Effector CD4-positive, alpha-beta T cell (primary cell): Measurements from ENCODE around the gene HAGH.

Experiments
- DNase-seq: peaks from one replicate; pipeline ENCODE4 v3.0.0-alpha.2; 2020

The HAGH gene

DNA sequence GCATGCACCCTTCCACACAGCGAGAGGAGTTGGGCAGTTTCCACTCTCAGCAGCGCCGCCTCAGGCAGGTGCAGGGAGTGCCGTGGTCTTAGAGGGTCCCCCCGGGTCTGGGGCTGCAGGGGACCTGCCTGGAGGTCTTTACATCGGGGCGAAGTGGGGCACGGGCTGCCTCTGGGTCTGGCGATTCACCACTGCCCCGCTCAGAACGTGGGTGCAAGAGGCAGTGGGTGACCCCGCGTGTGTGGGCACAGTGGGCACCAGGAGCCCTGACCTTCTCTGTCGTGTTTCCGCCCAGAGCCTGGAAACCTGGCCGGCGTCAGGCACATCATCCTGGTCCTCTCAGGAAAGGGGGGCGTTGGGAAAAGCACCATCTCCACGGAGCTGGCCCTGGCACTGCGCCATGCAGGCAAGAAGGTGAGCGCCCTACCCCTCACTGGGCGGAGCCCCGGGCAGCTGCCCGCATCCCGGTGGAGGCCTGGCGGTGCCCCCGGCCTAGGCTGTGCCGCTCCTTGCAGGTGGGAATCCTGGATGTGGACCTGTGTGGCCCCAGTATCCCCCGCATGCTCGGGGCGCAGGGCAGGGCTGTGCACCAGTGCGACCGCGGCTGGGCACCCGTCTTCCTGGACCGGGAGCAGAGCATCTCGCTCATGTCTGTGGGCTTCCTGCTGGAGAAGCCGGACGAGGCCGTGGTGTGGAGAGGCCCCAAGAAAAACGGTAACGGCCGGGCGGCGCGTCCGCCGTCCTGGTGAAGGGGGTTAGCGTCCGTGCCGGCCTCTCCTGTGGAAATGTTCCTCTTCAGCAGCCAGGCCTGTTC is 40.2 kb downstream of the HAGH start:
- DNase-seq: no peak

DNA sequence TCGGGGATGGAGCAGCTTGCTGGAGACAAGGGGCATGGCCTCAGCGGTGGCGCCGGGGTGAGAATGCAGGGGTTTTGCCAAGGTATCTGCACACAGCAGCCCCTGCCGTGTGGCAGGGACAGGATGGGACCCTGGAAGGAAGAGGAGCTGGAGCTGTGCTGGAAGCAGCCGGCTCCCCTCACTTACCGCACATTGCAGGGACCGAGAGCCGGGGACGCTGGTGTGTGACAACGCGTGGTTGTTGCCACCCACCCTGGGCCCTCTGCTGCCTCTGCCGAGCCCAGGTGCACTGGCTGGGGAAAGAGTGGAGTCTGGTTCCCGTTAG is 40.8 kb downstream of the HAGH start:
- no peak for DNase-seq

DNA sequence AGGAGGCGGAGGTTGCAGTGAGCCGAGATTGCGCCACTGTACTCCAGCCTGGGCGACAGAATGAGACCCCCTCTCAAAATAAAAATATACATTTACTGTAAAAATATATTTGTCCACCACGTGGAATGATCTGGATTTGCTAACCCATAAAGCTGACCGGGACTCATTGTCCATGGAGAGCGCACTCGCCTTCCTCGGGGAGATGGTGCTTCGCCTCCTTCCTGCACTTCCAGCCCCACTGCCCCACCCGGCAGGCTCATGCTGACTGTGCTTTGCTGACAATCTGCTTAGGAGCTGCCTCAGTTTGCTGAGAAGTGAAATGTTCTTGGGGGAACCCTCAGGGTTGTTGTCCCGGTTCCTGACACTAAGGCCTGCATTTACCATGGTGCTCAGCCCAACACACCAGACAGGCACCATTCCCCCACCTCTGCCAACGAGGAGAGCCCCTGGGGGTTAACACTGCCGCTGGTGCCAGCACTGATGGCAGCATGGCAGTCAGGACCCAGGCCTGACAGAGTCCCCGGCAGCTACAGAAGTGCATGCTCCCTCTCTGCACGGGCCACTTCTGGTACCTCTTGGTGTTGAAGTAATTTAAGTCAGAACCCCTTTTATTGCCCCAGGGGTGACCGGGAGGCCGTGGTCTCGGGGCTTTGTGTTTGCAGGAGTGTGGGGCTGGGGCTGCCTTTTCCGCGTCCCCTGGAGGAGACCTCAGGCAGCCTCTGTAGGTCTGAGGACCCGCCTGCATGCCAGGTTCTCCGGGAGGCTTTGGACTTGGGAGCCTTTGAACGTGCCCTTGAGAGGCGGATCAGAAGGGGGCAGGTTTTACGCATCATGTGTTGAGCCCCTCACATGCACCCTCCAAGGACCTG is 41.4 kb downstream of the HAGH start:
- no peak for DNase-seq

DNA sequence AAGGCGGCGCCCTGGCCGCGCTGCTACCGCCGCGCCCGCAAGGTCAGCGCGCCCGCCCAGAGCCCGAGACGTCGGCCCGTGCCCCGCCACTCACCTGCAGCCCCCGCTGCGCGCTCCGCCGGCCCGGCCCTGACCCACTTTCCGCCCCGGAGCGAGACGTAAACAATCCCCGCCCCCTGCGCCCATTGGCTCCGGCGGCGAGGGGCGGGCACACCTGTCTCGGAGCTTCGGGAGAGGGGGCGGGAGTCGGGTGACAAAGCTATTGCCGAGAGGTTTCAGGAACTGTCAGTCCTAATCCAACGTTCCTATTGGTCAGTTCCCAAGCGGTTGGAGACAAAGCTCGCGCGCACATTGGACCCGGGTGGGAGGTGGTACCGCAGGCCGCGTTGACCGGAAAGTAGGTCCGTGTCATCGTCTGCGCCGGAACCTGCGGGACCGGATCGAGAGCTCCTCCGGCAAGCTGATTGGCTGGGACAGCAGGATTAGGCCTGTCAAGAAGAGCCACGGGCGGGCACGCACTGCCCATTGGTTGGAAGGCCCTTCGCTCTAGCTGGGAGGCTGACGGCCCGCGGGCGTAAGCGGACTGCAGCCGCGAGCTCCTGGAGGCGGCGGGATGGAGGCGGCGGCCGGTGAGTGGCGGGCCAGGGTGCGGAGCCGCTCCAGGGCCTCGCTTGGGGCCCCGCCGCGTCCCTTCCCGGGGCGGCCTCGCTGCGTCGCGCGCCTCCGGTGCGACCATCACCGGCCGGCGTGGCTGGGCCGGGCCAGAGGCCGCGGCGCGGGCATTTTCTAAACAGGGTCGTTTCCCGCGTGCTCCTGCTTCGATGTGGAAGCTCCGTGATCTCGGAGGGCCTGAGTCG is 44.0 kb downstream of the HAGH start, which contains the start of the genes NUBP2 and SPSB3:
NUBP2 (plus strand) TSS at position 553 of the 857 bp plus-strand sequence; CDS start at position 614, 61 bp downstream.
SPSB3 (minus strand) TSS at position 164 of the 857 bp plus-strand sequence. CDS start 1,088 bp downstream, outside the sequence.
- DNase-seq: peak; percentile 98

DNA sequence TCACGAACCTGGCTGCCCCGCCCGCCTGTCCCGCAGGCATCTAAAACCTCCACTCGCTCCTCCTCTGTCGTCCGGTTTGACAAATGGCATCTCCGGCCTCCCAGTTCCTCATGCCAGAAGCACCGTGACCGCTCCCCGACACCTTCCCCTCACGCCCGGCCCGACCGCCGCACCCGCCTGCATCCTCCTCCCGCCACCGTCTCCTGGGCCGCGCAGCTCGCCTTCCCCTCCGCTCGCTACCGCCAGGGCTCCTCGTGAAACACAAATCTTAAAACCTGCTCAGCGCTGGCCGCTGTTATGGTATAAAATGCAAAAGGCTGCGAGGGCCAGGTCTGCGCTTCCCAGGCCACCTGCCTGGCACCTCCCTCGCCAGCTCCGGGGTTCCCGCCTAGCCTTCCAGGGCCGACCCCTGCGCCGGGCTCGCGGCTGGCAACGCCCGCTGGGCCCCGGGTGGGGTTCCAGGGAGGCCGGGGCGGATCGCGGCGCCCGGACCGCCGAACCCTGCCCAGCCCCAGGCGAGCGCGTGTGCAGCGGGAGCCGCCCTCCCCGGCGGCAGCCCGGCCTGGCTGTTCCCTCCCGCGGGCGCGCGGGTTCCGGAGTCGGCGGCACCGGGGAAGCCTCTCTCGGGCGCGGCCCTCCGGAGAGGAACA is 44.7 kb downstream of the HAGH start:
- DNase-seq: peak; percentile 30

DNA sequence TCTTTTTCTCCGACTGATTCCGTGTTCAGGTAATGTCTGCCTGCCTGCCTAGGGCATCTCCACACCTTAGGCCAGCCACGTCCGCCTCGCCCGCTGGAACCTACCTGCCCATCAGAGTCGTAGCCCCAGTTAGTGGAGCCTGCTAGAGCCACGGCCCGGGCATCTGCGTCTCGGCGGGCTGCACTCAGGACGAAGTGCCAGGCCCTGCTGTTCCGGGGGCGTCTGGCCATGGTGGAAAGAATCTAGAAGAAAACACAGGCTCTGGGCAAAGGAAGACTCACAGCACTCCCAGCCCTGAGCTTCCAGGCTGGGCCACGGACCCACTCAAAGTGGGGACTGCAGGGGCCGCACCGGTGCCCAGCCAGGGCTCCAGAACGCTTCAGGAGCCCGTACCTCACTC is 45.4 kb downstream of the HAGH start:
- DNase-seq: no peak

DNA sequence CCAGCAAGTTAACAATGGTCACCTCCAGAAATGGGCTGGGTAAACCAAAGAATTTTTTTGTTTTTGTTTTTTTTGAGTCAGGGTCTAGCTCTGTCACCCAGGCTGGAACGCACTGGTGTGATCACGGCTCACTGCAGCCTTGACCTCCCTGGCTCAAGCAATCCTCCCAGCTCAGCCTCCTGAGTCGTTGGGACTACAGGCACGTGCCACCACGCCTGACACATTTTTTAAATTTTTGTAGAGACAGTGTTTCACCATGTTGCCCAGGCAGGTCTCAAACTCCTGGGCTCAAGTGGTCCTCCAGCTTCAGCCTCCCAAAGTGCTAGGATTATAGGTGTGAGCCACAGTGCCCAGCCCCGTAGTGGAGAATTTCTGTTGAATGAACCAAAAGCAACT is 46.0 kb downstream of the HAGH start:
- no peak for DNase-seq

DNA sequence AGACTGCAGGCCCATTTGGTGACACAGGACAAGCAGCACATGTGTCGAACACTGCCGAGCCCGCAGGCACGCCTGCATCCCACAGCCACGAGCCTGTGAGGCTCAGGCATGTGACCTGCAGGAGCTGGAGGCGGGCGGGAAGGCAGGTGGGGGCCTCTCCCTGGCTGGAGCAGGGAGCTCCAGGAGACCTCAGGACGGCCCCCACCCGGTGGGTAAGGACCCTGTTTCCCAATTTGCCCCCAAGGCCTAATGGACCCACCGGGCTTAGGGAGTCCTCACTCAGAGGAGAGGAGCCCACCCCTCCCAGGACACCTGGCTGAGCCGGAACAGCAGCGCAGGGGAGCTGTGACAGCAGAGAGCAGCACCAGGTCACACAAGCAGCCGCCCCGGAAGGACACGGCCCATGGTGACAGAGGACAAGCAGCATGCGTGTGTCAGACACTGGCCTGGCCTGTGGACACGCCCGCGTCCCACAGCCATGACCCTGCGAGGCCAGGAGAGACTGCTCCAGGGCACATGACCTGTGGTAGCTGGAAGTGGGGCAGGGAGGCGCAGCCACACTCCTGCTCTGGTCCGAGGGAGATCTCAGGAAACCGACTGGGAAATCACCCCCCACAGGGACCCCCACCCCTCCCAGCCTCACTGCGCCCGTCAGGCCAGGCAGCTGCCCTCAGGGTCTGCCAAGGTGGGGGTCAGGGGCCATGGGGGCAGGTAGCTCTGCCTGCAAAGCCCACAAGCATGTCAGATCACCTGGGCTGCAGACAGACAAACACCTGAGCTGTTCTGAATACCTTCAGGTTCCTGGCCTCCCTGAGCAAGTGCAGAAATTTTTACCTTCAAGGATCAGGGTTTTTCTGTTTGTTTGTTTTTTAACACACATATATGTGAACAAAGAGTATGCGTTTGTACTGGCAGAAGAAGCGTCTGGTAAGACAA is 46.6 kb downstream of the HAGH start:
- DNase-seq: no peak

DNA sequence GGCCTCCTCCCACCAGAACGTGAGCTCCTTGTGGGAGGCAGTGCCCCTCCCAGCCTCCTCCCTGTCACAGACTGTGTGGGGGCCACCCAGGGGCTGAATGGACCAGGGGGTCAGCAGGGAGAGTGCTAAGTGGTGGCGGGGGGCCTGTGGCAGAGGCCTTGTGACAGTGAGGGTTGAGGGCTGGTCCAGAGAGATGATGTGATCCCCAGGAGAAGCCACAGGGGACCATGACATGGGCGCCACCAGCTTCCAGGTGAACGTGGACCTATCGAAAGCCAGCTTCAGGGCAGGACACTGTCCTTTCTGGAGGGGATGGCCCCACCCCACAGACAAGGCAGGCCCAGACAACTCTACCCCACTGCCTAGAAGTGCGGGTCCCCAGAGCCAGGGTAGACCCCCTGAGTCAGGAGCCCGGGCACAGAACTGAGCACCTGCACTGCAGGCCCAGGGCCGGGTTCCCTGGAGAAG is 47.4 kb downstream of the HAGH start:
- no peak for DNase-seq

DNA sequence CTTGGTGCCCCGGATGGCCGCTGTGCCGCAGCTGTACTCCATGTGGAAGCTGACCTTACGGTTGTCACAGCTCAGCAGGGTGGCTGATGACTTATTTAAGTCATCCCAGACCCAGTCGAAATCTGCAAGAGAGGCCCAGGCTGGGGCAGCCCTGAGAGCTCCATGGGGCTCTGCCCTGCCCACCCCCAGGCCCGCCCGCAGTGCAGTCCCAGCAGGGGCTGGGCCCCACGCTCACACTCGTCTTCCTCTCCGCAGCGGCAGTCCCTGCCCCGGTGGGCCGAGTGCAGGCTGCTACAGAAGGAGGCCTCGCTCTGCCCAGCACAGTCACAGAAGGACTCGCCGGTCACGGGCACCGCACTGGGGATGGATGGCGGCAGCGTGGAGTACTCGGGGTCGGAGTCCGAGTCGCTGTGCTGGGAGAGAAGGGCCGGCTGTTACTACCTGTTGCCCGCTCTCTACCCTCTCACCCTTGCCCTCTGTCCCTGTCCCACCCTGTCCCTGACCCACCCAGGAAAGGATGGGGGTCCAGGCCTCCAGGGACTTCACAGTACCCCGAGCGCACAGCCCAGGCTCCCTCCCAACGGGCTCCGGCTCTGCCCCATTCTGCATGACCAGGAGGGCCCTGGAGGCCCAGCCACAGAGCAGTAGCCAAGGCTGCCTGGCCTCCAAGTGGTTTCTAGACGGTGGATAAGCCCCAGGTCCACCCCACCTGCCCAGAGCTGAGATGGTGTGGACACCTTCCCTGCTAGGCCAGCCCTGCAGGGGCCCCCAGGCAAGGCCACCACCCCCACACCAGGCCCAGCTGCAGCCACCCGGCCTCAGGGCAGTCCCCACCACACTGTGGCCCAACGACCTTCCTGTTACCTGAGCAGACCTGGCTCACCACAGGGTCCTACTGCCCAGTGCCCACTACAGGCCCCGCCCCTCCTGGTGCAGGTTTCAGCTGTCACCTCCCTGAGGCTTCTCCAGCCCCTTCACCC is 48.1 kb downstream of the HAGH start:
- no peak for DNase-seq

DNA sequence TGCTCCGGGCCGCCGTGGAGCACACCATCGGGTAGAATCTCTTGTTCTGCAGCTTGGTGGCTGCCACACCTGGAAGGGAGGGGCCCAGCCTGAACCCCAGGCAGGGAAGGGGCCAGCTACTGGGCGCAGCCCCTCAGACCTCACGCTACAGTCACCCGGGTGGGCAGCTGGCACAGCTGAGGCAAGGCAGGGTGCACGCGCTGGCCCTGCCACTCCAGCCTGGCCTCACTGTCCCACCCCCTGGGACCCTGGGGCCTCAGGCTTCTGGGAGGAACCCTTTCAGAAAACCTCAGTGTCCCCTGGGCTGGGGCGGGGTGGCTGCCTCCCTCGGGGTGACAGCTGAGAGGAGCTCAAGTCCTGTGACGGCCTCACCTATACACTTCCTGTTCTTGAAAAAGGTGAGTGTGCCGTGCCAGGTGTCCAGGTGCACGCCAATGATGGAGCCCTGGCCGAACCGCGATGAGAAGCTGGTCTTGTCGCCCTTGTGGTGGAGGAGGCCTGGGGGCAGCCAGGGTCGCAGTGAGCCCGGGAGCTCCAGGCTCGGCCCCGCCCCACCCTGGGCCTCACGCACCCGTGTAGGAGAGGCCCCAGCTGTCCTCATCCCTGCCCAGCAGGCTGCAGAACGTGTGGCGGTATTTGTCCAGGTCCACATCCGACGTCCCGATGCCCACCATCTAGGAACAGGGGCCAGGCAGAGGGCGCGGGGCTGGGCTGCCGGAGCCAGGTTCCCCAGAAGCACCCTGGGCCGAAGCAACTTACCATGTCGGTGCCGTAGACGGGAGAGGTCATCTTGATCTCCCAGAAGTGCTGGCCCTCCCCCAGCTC is 49.0 kb downstream of the HAGH start:
- no peak for DNase-seq

DNA sequence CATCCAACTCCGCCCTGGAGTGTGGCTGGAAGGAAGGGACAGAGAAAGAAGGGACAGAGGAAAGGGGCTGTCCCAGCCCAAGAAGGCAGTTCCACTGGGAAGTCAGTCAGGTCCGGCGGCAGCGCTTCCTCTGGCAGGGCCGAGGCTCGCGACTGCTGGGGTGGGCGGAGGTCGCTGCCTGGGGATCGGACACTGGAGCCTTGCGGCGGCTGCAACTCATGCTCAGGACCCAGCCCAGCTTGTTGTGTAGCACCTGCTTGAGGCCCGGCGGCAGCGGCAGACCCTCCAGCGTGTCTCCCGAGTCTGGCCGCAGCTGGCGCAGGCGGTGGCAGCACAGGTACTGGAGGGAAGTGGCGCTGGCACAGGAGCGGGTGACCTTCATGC is 49.6 kb downstream of the HAGH start:
- DNase-seq: no peak

DNA sequence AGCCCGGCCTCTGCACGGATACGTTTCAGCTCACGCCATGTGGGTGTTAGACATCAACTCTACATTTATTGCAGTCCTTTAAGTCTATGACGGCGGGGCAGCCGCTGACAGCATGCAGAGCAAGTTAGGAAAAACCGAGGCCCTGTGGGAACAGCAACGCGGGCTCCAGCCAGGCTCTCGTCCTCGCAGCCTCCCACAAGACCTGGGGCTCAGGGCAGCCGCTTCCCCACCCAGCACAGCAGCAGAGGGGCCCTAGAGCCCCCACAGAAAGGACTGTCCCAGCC is 50.0 kb downstream of the HAGH start:
- no peak for DNase-seq

DNA sequence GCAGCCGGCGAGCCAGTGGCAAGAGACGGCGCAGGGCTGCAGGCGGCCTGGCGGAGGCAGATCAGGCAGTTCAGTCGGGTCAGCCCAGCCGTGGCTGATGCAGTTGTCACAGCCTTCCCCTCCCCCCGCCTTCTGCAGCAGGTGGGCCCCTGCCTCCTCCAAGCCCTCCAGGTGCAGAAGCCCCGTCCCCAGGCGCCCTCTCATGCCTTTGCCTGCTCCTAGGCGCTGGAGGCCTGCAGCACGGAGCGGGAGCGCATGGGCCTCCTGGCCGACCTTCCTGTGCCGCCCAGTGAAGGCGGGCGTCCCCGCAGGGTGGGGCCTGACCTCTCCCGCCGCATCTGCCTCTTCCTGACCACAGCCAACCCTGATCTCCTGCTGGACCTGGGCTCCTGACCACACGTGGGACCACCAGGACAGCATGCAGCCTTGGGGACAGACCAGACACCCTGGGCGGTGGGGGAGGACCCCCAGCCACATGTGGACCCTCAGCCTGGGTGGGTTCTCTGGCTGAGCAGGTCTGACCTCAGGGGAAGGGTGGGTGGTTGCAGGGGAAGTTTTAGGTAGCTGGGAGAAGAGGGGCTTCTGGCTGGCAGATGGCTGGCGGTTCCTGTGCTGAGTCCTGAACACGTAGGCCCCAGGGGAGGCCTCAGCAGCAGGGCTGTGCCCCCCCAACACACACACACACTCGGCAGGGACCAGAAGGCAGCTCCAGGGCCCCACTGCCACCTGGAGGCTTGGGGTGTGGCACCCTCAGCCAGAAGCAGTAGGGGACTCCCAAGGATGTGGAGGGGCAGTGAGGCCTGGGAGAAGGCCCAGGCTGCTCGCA is 50.6 kb downstream of the HAGH start:
- no peak for DNase-seq

DNA sequence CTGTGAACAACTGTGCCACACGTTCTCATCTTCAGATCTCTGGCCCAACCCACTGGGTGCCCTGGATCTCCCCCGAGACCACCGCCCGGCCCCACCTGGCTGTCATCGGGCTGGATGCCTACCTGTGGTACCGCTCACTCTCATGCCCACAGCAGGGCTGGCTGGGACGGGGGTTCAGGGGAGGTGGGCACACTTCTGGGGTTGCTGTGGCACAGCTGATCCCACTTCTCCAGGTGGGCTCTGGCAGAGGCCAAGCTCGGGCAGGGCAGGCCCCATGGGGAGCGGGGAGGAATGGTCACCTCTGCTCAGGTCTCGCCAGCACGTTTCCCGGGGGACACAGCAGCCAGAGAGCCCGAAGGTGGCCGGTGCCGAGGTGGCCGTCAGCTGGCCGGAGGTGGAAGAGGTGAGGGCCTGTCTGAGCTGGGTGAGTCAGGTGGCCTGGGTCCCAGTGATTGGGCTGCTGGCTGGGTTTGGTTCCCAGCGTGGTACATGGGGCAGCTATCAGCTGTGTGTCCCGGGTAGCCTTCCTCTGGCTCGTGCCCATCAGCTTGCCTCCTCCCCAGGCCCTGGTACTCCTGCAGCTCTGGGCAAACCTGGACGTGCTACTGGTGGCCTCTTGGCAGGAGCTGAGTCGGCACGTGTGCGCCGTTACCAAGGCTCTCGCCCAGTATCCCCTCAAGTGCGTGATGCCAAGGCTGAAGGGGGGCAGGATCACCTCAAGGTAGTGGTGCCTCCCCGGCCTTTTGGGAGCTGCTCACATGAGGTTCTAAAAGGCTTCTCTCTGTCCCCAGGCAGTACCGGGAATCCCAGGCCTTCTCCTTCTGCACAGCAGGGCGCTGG is 51.4 kb downstream of the HAGH start:
- DNase-seq: no peak

DNA sequence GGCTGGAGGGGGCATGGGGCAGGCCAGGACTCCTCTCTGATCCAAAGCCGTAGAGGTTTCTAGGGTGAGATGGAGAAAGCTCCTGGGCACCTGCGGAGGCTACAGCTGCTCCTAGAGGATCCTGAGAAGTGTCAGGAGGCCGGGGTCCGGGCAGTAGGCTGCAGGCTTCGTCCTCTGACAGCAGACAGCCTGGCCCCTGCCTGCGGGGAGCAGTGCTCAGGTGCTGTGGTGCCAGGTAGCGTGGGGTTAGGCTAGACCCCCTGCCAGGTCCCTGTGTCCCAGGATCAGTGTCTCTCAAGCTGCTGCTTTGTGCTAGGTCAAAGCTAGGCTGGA is 52.2 kb downstream of the HAGH start:
- no peak for DNase-seq

DNA sequence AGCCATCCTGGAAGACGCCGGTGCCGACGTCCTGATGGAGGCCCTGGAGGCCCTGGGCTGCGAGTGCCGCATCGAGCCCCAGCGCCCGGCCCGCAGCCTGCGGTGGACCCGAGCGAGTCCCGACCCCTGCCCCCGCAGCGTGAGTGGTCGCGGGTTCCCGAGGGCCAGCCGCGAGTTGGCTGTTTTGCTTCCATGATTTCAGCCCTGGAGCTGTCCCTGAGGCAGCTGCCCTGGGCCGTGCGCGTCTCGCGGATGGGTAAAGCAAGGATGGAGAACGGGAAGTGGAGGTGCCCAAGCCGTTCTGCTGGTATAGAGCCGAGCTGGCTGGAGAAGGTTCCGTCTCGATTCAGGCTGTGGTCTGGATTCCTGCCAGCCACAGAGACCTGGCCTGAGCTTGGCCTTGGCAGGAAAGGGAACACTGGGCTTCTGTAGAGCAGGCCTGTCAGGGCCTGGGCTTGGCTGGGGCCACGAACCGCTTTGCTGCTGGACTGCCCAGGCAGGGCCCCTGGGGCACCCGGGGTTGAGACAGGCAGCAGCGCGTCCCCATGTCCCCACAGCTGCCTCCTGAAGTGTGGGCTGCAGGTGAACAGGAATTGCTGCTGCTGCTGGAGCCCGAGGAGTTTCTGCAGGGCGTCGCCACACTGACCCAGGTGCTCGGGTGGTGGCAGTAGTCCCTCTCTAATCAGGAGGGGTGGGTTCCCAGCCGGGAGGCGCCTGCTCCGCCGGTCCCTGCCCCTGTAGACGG is 52.8 kb downstream of the HAGH start:
- DNase-seq: peak; percentile 15
